OCI-LY3 (cell line): ENCODE results near the gene GARNL3.

Experiments used
- CTCF ChIP-seq: fragments of 200-600, 300-600 bp; sonication (generic); IDR thresholded peaks from 2 replicates; pipeline ENCODE4 v1.5.1; 2014; ENCODE audit warnings: antibody characterized with exemption, low read length, low read depth
- EZH2phosphoT487 ChIP-seq: fragments of 200-600 bp; shearing (Covaris generic); IDR thresholded peaks from 2 replicates; pipeline ENCODE4 v1.6.1; 2018; ENCODE audit warnings: antibody characterized with exemption, mixed run types, low read depth

GRCh38 chr9:127360250-127360649 is 95.7 kb downstream of the GARNL3 start:
- TF ChIP-seq EZH2phosphoT487 (no peak), CTCF (no peak)
